H9 (cell line): ENCODE results near the gene SLC30A1. TPM values are rescaled to one million over a fixed set of nuclear protein-coding genes. Genes with fewer than 3 reads are reported as not detected.

Source experiments
- DNase-seq: peaks from one replicate; pipeline ENCODE4 v3.0.0-alpha.2; 2017
- H2AFZ ChIP-seq: one replicate; pipeline ENCODE4 v1.6.1; 2013; ENCODE audit warnings: mild to moderate bottlenecking, low read length, control low read depth, moderate library complexity
- H2AK5ac ChIP-seq: 2 replicates; pipeline ENCODE4 v1.6.1; 2013; ENCODE audit warnings: low read length, control low read depth, mixed read lengths; ENCODE audit not compliant: insufficient read length
- H2BK120ac ChIP-seq: one replicate; pipeline ENCODE4 v1.6.1; 2013; ENCODE audit warnings: low read depth, mild to moderate bottlenecking, low read length, control low read depth, inconsistent platforms; ENCODE audit not compliant: poor library complexity, severe bottlenecking
- H2BK12ac ChIP-seq: 2 replicates; pipeline ENCODE4 v1.6.1; 2013; ENCODE audit warnings: low read length, control low read depth, mixed read lengths, low read depth; ENCODE audit not compliant: insufficient read length
- H2BK15ac ChIP-seq: 2 replicates; pipeline ENCODE4 v1.6.1; 2013; ENCODE audit warnings: low read depth, low read length, control low read depth
- H2BK20ac ChIP-seq: one replicate; pipeline ENCODE4 v1.6.1; 2013; ENCODE audit warnings: low read depth, mild to moderate bottlenecking, low read length, control low read depth, inconsistent platforms; ENCODE audit not compliant: poor library complexity, severe bottlenecking
- H2BK5ac ChIP-seq: 2 replicates; pipeline ENCODE4 v1.6.1; 2013; ENCODE audit warnings: low read length, control low read depth, mixed read lengths; ENCODE audit not compliant: insufficient read length
- H3K14ac ChIP-seq: 2 replicates; pipeline ENCODE4 v1.6.1; 2013; ENCODE audit warnings: low read length, control low read depth; ENCODE audit not compliant: insufficient read depth
- H3K18ac ChIP-seq: 2 replicates; pipeline ENCODE4 v1.6.1; 2013; ENCODE audit warnings: low read depth, mild to moderate bottlenecking, mixed read lengths, low read length, control low read depth; ENCODE audit not compliant: insufficient read length
- H3K23ac ChIP-seq: 2 replicates; pipeline ENCODE4 v1.6.1; 2013; ENCODE audit warnings: low read length, control low read depth, mixed read lengths, low read depth; ENCODE audit not compliant: insufficient read length
- H3K23me2 ChIP-seq: 2 replicates; pipeline ENCODE4 v1.6.1; 2013; ENCODE audit warnings: low read depth, mild to moderate bottlenecking, mixed read lengths, low read length, control low read depth; ENCODE audit not compliant: insufficient read length, poor library complexity, severe bottlenecking
- H3K27ac ChIP-seq: 2 replicates; pipeline ENCODE4 v1.5.1; 2013; ENCODE audit warnings: low read length, control low read depth, mixed read lengths, low read depth; ENCODE audit not compliant: insufficient read length
- H3K27me3 ChIP-seq: 2 replicates; pipeline ENCODE4 v1.6.1; 2013; ENCODE audit warnings: low read length, control low read depth, inconsistent platforms; ENCODE audit not compliant: insufficient read depth
- H3K4ac ChIP-seq: 2 replicates; pipeline ENCODE4 v1.6.1; 2013; ENCODE audit warnings: low read depth, mild to moderate bottlenecking, control low read depth, inconsistent platforms, low read length, moderate library complexity
- H3K4me1 ChIP-seq: 2 replicates; pipeline ENCODE4 v1.6.1; 2013; ENCODE audit warnings: low read length, control low read depth, inconsistent platforms; ENCODE audit not compliant: insufficient read depth
- H3K4me2 ChIP-seq: 2 replicates; pipeline ENCODE4 v1.6.1; 2013; ENCODE audit warnings: low read length, control low read depth, mixed read lengths; ENCODE audit not compliant: insufficient read length, insufficient read depth
- H3K56ac ChIP-seq: 2 replicates; pipeline ENCODE4 v1.6.1; 2013; ENCODE audit warnings: low read depth, mild to moderate bottlenecking, mixed read lengths, low read length, control low read depth; ENCODE audit not compliant: insufficient read length
- H3K79me1 ChIP-seq: 2 replicates; pipeline ENCODE4 v1.6.1; 2013; ENCODE audit warnings: low read depth, mild to moderate bottlenecking, moderate library complexity, low read length, control low read depth, inconsistent platforms; ENCODE audit not compliant: insufficient read depth, poor library complexity, severe bottlenecking
- H3K79me2 ChIP-seq: 2 replicates; pipeline ENCODE4 v1.6.1; 2013; ENCODE audit warnings: low read length, control low read depth, inconsistent platforms; ENCODE audit not compliant: insufficient read depth
- H3K9ac ChIP-seq: 2 replicates; pipeline ENCODE4 v1.6.1; 2013; ENCODE audit warnings: low read length, control low read depth, mixed read lengths; ENCODE audit not compliant: insufficient read length; ENCODE audit errors: extremely low read depth
- H3K9me3 ChIP-seq: one replicate; pipeline ENCODE4 v1.6.1; 2013; ENCODE audit warnings: low read depth, low read length, inconsistent platforms; ENCODE audit not compliant: control insufficient read depth
- H3T11ph ChIP-seq: one replicate; pipeline ENCODE4 v1.6.1; 2013; ENCODE audit warnings: mild to moderate bottlenecking, low read length, control low read depth, inconsistent platforms
- H4K20me1 ChIP-seq: one replicate; pipeline ENCODE4 v1.6.1; 2013; ENCODE audit not compliant: control insufficient read depth, insufficient read length, insufficient read depth
- H4K5ac ChIP-seq: 2 replicates; pipeline ENCODE4 v1.6.1; 2013; ENCODE audit warnings: low read depth, mild to moderate bottlenecking, mixed read lengths, low read length, control low read depth; ENCODE audit not compliant: insufficient read length
- H4K8ac ChIP-seq: replicated peaks from 2 replicates; pipeline ENCODE4 v1.6.1; 2013; ENCODE audit warnings: low read length, control low read depth, mixed read lengths, low read depth; ENCODE audit not compliant: insufficient read length
- H4K91ac ChIP-seq: 2 replicates; pipeline ENCODE4 v1.6.1; 2013; ENCODE audit warnings: low read depth, mild to moderate bottlenecking, moderate library complexity, mixed read lengths, low read length, control low read depth; ENCODE audit not compliant: insufficient read length
- H3K27ac Mint-ChIP-seq, 3 experiments: 2 replicates in 2 of 3; 3 replicates in 1 of 3; pipeline ENCODE4 v1.8.0; 2020 to 2021; ENCODE audit warnings: mixed read lengths in 3 of 3, mild to moderate bottlenecking in 1 of 3, moderate library complexity in 1 of 3
- H3K27me3 Mint-ChIP-seq: 2 replicates; pipeline ENCODE4 v1.8.0; 2021; ENCODE audit warnings: low read depth, mild to moderate bottlenecking, moderate library complexity, mixed read lengths
- H3K36me3 Mint-ChIP-seq, 3 experiments: 2 replicates in 2 of 3; 3 replicates in 1 of 3; pipeline ENCODE4 v1.8.0; 2020 to 2021; ENCODE audit warnings: low read depth in 3 of 3, mixed read lengths in 3 of 3; ENCODE audit not compliant: insufficient read depth in 1 of 3
- H3K4me1 Mint-ChIP-seq, 2 experiments: 2 replicates each; pipeline ENCODE4 v1.8.0; 2020; ENCODE audit warnings: mixed read lengths in 2 of 2
- H3K4me3 Mint-ChIP-seq, 2 experiments: 2 replicates in 1 of 2; 3 replicates in 1 of 2; pipeline ENCODE4 v1.8.0; 2020 to 2021; ENCODE audit warnings: mild to moderate bottlenecking in 2 of 2, mixed read lengths in 2 of 2, moderate library complexity in 1 of 2
- H3K9me3 Mint-ChIP-seq, 2 experiments: 2 replicates in 1 of 2; 3 replicates in 1 of 2; pipeline ENCODE4 v1.8.0; 2020; ENCODE audit warnings: mild to moderate bottlenecking in 2 of 2, mixed read lengths in 2 of 2, moderate library complexity in 1 of 2
- WGBS: extraction: QIAGEN DNeasy Blood & Tissue Kit; methylation state at CpG from one replicate; pipeline ENCODE4 v1.1.7; 2013; ENCODE audit warnings: missing lambda C conversion rate, low lambda C conversion rate, mixed read lengths; ENCODE audit not compliant: insufficient read length; ENCODE audit errors: extremely low coverage; 5-methylcytosine and 5-hydroxymethylcytosine counted together
- total RNA-seq: library from RNA; stranded (reverse); gene quantifications from 2 replicates; pipeline ENCODE4 v1.2.1, GENCODE V29; 2021
- TF ChIP-seq, protein P1 (sequence below): fragments of 200-600 bp; sonication (generic); conservative IDR thresholded peaks from 3 replicates; pipeline ENCODE4 v1.8.0; 2021; ENCODE audit warnings: antibody characterized with exemption, mild to moderate bottlenecking

SLC30A1 gene
- total RNA-seq, 1 experiment from 2014 or later: 17.1 TPM

- Histone ChIP-seq H4K8ac (no peak overlapping the region), H3K23ac (no peak overlapping the region), H2BK5ac (no peak overlapping the region), H3K14ac (no peak overlapping the region), H3T11ph (no peak overlapping the region), H4K5ac (no peak overlapping the region), H3K9me3 (no peaks in the 10 kb centered on the region), H2BK12ac (no peak overlapping the region), H3K27me3 (no peaks in the 10 kb centered on the region), H2BK15ac (no peak overlapping the region), H3K56ac (no peak overlapping the region), H3K27ac (no peak overlapping the region), H3K79me1 (no peaks in the 10 kb centered on the region), H3K4me2 (no peak overlapping the region), H3K23me2 (no peaks in the 10 kb centered on the region), H3K9ac (no peak overlapping the region), H2BK120ac (no peak overlapping the region), H2BK20ac (no peak overlapping the region), H2AFZ (no peak overlapping the region), H3K4me1 (no peaks in the 10 kb centered on the region), H2AK5ac (no peak overlapping the region), H3K79me2 (no peaks in the 10 kb centered on the region), H3K4ac (no peak overlapping the region), H3K18ac (no peak overlapping the region), H4K20me1 (no peaks in the 10 kb centered on the region), H4K91ac (no peak overlapping the region)
- H3K27me3 Mint-ChIP-seq: peaks cover under 1% of the 10 kb centered on the region; the same call in 1 of the 2 replicates
- no CpG with 5 or more reads among the region's 4 CpGs for WGBS
- TF ChIP-seq, protein P1, sequence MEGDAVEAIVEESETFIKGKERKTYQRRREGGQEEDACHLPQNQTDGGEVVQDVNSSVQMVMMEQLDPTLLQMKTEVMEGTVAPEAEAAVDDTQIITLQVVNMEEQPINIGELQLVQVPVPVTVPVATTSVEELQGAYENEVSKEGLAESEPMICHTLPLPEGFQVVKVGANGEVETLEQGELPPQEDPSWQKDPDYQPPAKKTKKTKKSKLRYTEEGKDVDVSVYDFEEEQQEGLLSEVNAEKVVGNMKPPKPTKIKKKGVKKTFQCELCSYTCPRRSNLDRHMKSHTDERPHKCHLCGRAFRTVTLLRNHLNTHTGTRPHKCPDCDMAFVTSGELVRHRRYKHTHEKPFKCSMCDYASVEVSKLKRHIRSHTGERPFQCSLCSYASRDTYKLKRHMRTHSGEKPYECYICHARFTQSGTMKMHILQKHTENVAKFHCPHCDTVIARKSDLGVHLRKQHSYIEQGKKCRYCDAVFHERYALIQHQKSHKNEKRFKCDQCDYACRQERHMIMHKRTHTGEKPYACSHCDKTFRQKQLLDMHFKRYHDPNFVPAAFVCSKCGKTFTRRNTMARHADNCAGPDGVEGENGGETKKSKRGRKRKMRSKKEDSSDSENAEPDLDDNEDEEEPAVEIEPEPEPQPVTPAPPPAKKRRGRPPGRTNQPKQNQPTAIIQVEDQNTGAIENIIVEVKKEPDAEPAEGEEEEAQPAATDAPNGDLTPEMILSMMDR: no peak
- H3K4me1 Mint-ChIP-seq: peaks cover 0 to 14% of the 10 kb centered on the region in 2 experiments; a peak in 2 of 4 replicates
- peak overlapping the region in 1 of 3 experiments; percentile 34; a peak in 1 of 7 replicates for H3K27ac Mint-ChIP-seq
- no peaks in the 10 kb centered on the region for H3K9me3 Mint-ChIP-seq
- no peaks in the 10 kb centered on the region for H3K36me3 Mint-ChIP-seq
- no peak overlapping the region for H3K4me3 Mint-ChIP-seq
- no peak for DNase-seq
Measured at GRCh38 chr1:211611818-211612217, 32.9 kb upstream of the SLC30A1 start.
